Measurements from ENCODE around the gene ACOT8. TPM values are rescaled to one million over a fixed set of nuclear protein-coding genes. Genes with fewer than 3 reads are reported as not detected.

Gene ACOT8
- total RNA-seq, 3 donors from 2014 or later (not counting 1 experiment from before 2014, with no cell fraction given) = 30.5 to 35.4 (median 31.7) TPM

DNA sequence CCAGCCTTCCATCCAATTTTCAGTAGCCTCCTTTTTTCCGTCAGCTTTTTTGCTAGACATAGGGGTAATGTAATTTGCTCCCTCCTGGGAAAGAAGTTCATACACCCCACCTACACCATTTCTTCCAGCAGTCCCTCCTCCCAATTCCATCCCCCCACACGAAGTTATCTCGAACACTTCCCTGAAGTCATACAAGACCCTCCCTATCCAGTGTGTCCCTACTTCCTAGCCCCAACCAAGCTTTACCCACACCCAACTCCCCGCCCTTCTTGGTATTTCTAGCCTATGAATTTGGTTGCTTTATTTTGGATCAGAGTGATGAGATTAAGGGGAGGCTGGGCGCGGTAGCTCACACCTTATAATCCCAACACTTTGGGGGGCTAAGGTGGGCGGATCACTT lies 43.7 kb downstream of the ACOT8 start:
- TF ChIP-seq, protein P1, sequence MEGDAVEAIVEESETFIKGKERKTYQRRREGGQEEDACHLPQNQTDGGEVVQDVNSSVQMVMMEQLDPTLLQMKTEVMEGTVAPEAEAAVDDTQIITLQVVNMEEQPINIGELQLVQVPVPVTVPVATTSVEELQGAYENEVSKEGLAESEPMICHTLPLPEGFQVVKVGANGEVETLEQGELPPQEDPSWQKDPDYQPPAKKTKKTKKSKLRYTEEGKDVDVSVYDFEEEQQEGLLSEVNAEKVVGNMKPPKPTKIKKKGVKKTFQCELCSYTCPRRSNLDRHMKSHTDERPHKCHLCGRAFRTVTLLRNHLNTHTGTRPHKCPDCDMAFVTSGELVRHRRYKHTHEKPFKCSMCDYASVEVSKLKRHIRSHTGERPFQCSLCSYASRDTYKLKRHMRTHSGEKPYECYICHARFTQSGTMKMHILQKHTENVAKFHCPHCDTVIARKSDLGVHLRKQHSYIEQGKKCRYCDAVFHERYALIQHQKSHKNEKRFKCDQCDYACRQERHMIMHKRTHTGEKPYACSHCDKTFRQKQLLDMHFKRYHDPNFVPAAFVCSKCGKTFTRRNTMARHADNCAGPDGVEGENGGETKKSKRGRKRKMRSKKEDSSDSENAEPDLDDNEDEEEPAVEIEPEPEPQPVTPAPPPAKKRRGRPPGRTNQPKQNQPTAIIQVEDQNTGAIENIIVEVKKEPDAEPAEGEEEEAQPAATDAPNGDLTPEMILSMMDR (IDR thresholded peaks at IDR 0.05) = no peak
- peaks cover 17% of the 10 kb centered on the region for H3K4me1 ChIP-seq (ENCODE audit: control insufficient read depth, insufficient read depth, low read length)
- Mint-ChIP-seq H3K36me3 (no peaks in the 10 kb centered on the region), H3K27ac (no peak overlapping the region), H3K4me1 (peaks cover 16% of the 10 kb centered on the region in 2 donors), H3K27me3 (ENCODE audit: low read depth in 2 of 2) (no peaks in the 10 kb centered on the region), H3K9me3 (no peaks in the 10 kb centered on the region), H3K4me3 (peak overlapping the region; percentile 87)
- ATAC-seq (no peak), DNase-seq (no peak)
- 74% methylated on average over 6 of the region's 7 CpGs for WGBS (ENCODE audit: insufficient coverage)
- H3K4me3 ChIP-seq (ENCODE audit: low read length) = no peak overlapping the region
- peaks cover 27% of the 10 kb centered on the region for H3K36me3 ChIP-seq (ENCODE audit: control insufficient read depth, insufficient read depth, low read length)
- H3K27ac ChIP-seq (ENCODE audit: low read length) = no peak overlapping the region
- no peaks in the 10 kb centered on the region for H3K9me3 ChIP-seq (ENCODE audit: control insufficient read depth, insufficient read depth, low read length)
- intact Hi-C loops (cut with micrococcal nuclease) = loop anchor here (5.0 kb wide), 1 partner anchor 159 kb away; the partner anchor contains the start of gene ZNF335
- H3K27me3 ChIP-seq (ENCODE audit: control insufficient read depth, insufficient read depth, low read length) = no peaks in the 10 kb centered on the region

DNA sequence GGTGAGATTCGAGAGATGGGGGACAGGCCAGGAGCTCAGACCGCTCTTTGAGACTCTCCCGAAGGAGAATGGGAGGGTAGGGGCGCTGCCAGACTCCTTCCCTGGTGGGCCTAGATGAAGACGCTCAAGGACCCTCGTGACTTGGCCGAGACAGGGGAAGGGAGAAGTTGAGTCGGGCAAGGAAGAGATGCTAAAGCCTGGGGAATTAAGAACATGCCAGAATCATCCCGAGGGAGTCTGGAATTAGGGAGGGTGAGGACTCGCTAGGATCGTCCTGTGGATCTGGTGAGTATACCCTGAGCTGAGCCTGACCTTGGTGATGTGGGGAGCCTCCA lies 44.2 kb downstream of the ACOT8 start:
- Mint-ChIP-seq H3K36me3 (no peaks in the 10 kb centered on the region), H3K4me1 (peaks cover 16% of the 10 kb centered on the region in 2 donors), H3K4me3 (peak overlapping the region; percentile 87), H3K27me3 (ENCODE audit: low read depth in 2 of 2) (no peaks in the 10 kb centered on the region), H3K27ac (peak overlapping the region; percentile 26 to 68), H3K9me3 (no peaks in the 10 kb centered on the region)
- 19% methylated on average over 11 of the region's 11 CpGs for WGBS (ENCODE audit: insufficient coverage)
- no peak for ATAC-seq
- H3K4me3 ChIP-seq (ENCODE audit: low read length) = peak overlapping the region; percentile 44
- intact Hi-C loops (cut with micrococcal nuclease) = loop anchor here (5.0 kb wide), 1 partner anchor 159 kb away; the partner anchor contains the start of gene ZNF335
- H3K9me3 ChIP-seq (ENCODE audit: control insufficient read depth, insufficient read depth, low read length) = no peaks in the 10 kb centered on the region
- TF ChIP-seq, protein P1 (IDR thresholded peaks at IDR 0.05) = no peak
- no peak overlapping the region for H3K27ac ChIP-seq (ENCODE audit: low read length)
- DNase-seq = no peak
- H3K4me1 ChIP-seq (ENCODE audit: control insufficient read depth, insufficient read depth, low read length) = peaks cover 17% of the 10 kb centered on the region
- H3K27me3 ChIP-seq (ENCODE audit: control insufficient read depth, insufficient read depth, low read length) = no peaks in the 10 kb centered on the region
- peaks cover 27% of the 10 kb centered on the region for H3K36me3 ChIP-seq (ENCODE audit: control insufficient read depth, insufficient read depth, low read length)

DNA sequence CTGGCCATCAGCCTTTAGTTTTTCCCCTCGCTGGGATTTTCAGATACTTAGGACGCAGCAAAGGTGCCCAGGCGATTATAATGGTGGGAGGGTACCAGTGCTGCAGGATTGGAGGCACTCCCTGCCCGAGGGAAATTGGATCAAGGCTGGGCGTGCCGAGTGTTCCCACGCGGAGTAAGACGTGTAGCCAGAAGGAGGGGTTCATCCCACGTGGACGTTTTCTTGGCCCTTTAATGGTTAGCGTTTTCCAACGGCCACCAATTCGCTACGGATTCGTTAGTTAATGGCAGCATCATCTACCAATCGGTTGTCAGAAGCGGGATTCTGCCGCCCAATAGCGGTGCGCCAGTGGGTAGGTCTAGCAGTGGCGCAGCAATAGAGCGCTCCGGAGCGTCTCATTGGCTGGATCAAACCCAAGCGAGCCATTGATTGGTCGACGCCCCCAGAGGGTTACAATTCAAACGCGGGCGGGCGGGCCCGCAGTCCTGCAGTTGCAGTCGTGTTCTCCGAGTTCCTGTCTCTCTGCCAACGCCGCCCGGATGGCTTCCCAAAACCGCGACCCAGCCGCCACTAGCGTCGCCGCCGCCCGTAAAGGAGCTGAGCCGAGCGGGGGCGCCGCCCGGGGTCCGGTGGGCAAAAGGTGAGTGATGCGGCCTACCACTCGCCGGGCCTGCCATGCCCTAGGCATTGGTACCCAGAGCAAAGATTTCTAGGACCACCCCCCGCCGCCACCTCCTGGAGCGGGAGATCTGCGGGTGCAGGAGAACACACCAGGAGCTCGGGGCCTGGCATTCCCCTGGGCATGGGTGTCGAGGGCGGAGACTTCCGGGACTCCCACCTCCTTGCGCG lies 44.8 kb downstream of the ACOT8 start, which contains the start of gene UBE2C:
TSS of gene UBE2C (plus strand) at position 488 of the 849 bp plus-strand sequence. CDS start at position 540, 52 bp downstream.
- TF ChIP-seq, protein P1 (IDR thresholded peaks at IDR 0.05) = no peak
- Mint-ChIP-seq H3K4me1 (peaks cover 16% of the 10 kb centered on the region in 2 donors), H3K4me3 (peak within 1 kb of the TSS; percentile 87), H3K27ac (peak within 1 kb of the TSS; percentile 68), H3K9me3 (no peaks in the 10 kb centered on the region), H3K36me3 (no peaks in the 10 kb centered on the region), H3K27me3 (ENCODE audit: low read depth in 2 of 2) (no peaks in the 10 kb centered on the region)
- Histone ChIP-seq H3K27ac (ENCODE audit: low read length) (no peak within 1 kb of the TSS), H3K27me3 (ENCODE audit: control insufficient read depth, insufficient read depth, low read length) (no peaks in the 10 kb centered on the region), H3K4me1 (ENCODE audit: control insufficient read depth, insufficient read depth, low read length) (peaks cover 17% of the 10 kb centered on the region), H3K9me3 (ENCODE audit: control insufficient read depth, insufficient read depth, low read length) (no peaks in the 10 kb centered on the region), H3K36me3 (ENCODE audit: control insufficient read depth, insufficient read depth, low read length) (peaks cover 29% of the 10 kb centered on the region), H3K4me3 (ENCODE audit: low read length) (peak within 1 kb of the TSS; percentile 51)
- 3% methylated on average over 65 of the region's 65 CpGs for WGBS (ENCODE audit: insufficient coverage)
- DNase-seq (peak; percentile 93 to 97), ATAC-seq (peak; percentile 99 to 100 (median 99))
- intact Hi-C loops (cut with micrococcal nuclease) = loop anchor here (1.0 to 5.0 kb wide), 4 partner anchors 21 to 160 kb away; partner anchors contain the start of genes ACOT8, DNTTIP1, WFDC3 and ZNF335

Measured in natural killer cell (primary cell).